Measurements from ENCODE around the gene TTC22. TPM values are rescaled to one million over a fixed set of nuclear protein-coding genes. Genes with fewer than 3 reads are reported as not detected.
A peak's percentile ranks its signal among the peaks of the same experiment; 100 is the strongest.

Gene TTC22
- total RNA-seq, 1 donor from 2014 or later = 7.1 TPM

DNA sequence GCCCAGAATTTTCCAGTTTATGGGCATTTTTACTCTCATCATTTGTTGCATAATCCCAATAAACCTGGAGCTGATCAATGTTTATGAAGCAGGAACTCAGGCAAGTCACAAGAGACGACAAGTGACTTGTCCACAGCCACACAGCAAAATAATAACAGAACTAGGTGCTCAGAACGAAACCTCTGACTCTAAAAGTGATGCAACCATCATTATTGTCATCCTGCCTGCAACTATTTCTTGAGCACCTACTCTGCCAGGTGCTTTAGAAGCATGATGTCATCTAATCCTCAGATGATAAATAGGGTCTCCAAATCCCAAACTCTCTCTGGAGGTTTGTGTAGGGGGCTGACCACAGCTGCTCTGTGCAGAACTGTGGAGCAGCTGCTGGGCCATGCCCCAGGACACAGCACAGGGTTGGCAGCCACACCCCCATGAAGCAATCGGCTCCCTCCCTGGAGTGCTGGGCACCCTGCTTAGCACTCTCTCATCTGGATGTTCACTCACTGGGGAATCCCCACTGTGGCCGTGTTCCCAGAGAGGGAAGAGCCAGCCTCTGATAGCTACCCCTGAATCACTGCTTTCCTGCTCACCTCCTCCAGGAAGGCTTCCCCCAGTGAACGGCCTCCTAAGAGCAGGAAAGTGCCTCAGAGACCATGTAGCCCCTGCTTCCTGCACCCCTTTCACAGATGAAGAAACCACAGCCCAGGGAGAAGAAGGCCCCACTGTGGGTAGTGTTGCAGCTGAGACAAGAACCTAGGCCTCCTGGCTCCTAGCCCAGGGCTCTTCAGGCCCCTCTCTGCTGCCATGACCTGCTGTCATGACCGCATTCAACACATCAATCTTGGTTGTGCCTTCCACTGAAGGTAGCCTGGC, 2.1 kb downstream of the TTC22 start:
- Histone ChIP-seq H3K4me1 (peaks cover 7% of the 10 kb centered on the region), H3K36me3 (no peaks in the 10 kb centered on the region), H3K27ac (no peak overlapping the region), H3K9me3 (no peaks in the 10 kb centered on the region), H3K4me3 (peak overlapping the region; percentile 52), H3K27me3 (peaks cover 20% of the 10 kb centered on the region)
- TF ChIP-seq, protein P1, sequence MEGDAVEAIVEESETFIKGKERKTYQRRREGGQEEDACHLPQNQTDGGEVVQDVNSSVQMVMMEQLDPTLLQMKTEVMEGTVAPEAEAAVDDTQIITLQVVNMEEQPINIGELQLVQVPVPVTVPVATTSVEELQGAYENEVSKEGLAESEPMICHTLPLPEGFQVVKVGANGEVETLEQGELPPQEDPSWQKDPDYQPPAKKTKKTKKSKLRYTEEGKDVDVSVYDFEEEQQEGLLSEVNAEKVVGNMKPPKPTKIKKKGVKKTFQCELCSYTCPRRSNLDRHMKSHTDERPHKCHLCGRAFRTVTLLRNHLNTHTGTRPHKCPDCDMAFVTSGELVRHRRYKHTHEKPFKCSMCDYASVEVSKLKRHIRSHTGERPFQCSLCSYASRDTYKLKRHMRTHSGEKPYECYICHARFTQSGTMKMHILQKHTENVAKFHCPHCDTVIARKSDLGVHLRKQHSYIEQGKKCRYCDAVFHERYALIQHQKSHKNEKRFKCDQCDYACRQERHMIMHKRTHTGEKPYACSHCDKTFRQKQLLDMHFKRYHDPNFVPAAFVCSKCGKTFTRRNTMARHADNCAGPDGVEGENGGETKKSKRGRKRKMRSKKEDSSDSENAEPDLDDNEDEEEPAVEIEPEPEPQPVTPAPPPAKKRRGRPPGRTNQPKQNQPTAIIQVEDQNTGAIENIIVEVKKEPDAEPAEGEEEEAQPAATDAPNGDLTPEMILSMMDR (IDR thresholded peaks at IDR 0.05) = no peak
- DNase-seq = peak; percentile 72
- intact Hi-C loops (cut with DNase I) = no loop called here
- peak; percentile 49 for ATAC-seq

DNA sequence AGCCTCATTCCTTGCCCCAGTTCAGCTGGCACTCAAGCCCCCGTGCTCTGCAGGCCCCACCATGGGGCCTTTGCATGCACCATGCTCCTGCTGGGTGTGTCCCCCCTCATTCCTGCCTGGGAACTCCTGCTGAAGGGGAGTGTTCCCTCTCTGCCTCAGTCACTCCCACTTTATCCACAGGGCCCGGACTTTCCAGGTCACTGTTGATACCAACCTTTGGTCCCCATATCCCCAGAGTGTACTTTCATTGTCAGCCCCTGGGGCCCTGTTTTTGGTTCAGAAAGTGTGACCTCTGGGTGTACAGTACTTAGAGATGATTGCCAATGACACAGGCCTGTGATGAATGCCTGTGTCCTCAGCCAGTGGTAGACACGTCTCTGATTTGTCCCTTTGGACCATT, 2.9 kb downstream of the TTC22 start:
- H3K9me3 ChIP-seq = no peaks in the 10 kb centered on the region
- H3K4me1 ChIP-seq = peaks cover 7% of the 10 kb centered on the region
- TF ChIP-seq, protein P1 (IDR thresholded peaks at IDR 0.05) = no peak
- peak; percentile 40 for DNase-seq
- intact Hi-C loops (cut with DNase I) = no loop called here
- H3K36me3 ChIP-seq = no peaks in the 10 kb centered on the region
- H3K27ac ChIP-seq = no peak overlapping the region
- peaks cover 20% of the 10 kb centered on the region for H3K27me3 ChIP-seq
- no peak overlapping the region for H3K4me3 ChIP-seq
- no peak for ATAC-seq

DNA sequence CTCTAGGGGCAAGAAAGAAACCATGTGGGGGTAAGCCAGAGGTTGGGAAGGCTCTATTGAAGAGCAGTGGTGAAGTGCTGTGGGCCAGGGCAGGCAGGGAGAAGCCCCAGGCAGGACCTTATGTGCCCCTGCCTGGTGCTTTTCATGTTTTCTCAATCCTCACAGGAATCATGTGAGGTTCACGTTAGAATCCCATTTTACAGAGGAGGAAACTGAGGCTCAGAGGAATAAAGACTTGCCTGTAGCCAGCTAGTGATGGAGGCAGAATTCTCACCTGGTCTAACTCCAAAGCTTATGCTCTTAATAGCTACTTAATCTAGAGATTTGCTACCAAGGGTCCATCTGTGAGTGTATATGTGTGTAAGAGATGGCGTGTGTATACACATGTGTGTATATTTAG, 4.2 kb downstream of the TTC22 start:
- TF ChIP-seq, protein P1 (IDR thresholded peaks at IDR 0.05) = no peak
- DNase-seq (no peak), ATAC-seq (no peak)
- peaks cover 9% of the 10 kb centered on the region for H3K27me3 ChIP-seq
- H3K9me3 ChIP-seq = no peaks in the 10 kb centered on the region
- intact Hi-C loops (cut with DNase I) = no loop called here
- no peak overlapping the region for H3K4me3 ChIP-seq
- no peaks in the 10 kb centered on the region for H3K36me3 ChIP-seq
- H3K4me1 ChIP-seq = peaks cover 5% of the 10 kb centered on the region
- no peak overlapping the region for H3K27ac ChIP-seq

DNA sequence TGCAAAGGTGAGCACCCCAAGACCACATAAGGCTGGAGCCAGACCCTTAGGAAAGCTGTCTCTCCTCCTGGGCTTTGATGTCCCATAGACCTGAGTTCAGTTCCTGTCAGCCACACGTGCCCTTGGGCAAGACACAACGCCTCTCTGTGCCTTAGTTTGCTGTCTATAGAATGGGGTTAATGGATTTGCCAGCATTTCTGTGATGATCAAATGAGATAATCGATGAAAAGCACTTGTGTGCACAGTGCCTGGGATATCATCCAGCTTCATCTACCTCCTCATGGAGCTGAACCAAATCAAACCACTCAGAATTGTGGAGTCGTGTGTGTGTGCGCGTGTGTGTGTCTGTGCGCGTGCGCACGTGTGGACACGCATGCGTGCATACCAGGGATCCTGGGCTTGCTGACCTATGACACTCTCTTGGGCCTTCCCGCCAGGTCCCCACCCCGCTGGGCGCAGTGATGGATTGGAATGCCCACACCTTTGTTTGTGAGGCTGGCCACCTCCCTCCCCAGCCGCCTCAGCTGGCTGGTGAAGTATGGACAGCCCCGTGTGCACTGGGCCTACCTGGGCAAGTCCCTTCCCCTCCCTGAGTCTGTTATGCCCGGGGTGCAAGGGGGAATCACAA, 5.2 kb downstream of the TTC22 start:
- TF ChIP-seq, protein P1 (IDR thresholded peaks at IDR 0.05) = no peak
- no peaks in the 10 kb centered on the region for H3K36me3 ChIP-seq
- no peak overlapping the region for H3K4me3 ChIP-seq
- H3K27me3 ChIP-seq = no peaks in the 10 kb centered on the region
- intact Hi-C loops (cut with DNase I) = no loop called here
- peak; percentile 57 for ATAC-seq
- no peaks in the 10 kb centered on the region for H3K9me3 ChIP-seq
- no peak overlapping the region for H3K27ac ChIP-seq
- no peak for DNase-seq
- no peaks in the 10 kb centered on the region for H3K4me1 ChIP-seq

DNA sequence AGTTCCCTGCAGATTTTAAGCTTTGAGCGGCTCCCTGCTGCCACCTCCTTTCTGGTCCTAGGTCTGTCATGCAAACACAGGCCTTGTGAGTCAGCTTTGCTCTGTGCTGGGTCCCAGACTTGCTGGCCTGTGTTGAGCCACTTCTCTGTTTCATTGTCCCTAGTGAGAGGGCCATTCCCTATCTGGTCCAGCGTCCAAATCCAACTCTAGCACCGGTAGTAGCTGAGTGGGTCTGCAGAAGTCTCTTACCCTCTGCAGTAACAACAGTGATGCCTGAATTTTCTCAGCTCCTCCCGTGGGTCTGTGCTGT, 5.8 kb downstream of the TTC22 start:
- TF ChIP-seq, protein P1 (IDR thresholded peaks at IDR 0.05) = no peak
- Histone ChIP-seq H3K9me3 (no peaks in the 10 kb centered on the region), H3K27ac (no peak overlapping the region), H3K4me1 (no peaks in the 10 kb centered on the region), H3K27me3 (no peaks in the 10 kb centered on the region), H3K4me3 (no peak overlapping the region), H3K36me3 (no peaks in the 10 kb centered on the region)
- intact Hi-C loops (cut with DNase I) = no loop called here
- ATAC-seq (no peak), DNase-seq (no peak)
